ENCODE measurements around the gene NIN.
A peak's percentile ranks its signal among the peaks of the same experiment; 100 is the strongest.
"Not testable (repeated sequence)": the region's sequence is repeated elsewhere in the genome, so short reads cannot be mapped to it uniquely, and the experiment has no call there.

Gene NIN

GRCh38 chr14:50823762-50824636, 7.0 kb downstream of the NIN start:
- Histone ChIP-seq H3K4me3 (ENCODE audit: low read depth, low read length) (no peak overlapping the region), H3K27me3 (replicated peaks) (no peaks in the 10 kb centered on the region), H3K36me3 (replicated peaks) (no peaks in the 10 kb centered on the region), H3K27ac (no peak overlapping the region)
- in situ Hi-C loops (cut with HindIII; ENCODE audit: low pct_ligation_motif_present, low sequenced_read_pairs), result no loop called here
- DNase-seq, result no peak
- TF ChIP-seq CTCF (IDR thresholded peaks at IDR 0.05; ENCODE audit: low read depth, low read length, missing control alignments), result no peak

- peak; percentile 30 for DNase-seq
- no peaks in the 10 kb centered on the region for H3K36me3 ChIP-seq (replicated peaks)
- in situ Hi-C loops (cut with HindIII; ENCODE audit: low pct_ligation_motif_present, low sequenced_read_pairs), result no loop called here
- no peak overlapping the region for H3K4me3 ChIP-seq (ENCODE audit: low read depth, low read length)
- no peaks in the 10 kb centered on the region for H3K27me3 ChIP-seq (replicated peaks)
- no peak for TF ChIP-seq CTCF (IDR thresholded peaks at IDR 0.05; ENCODE audit: low read depth, low read length, missing control alignments)
- no peak overlapping the region for H3K27ac ChIP-seq
Measured at GRCh38 chr14:50823051-50823761, 7.8 kb downstream of the NIN start.

- H3K27ac ChIP-seq, result no peak overlapping the region
- no peak for DNase-seq
- in situ Hi-C loops (cut with HindIII; ENCODE audit: low pct_ligation_motif_present, low sequenced_read_pairs), result no loop called here
- no peak overlapping the region for H3K4me3 ChIP-seq (ENCODE audit: low read depth, low read length)
- no peaks in the 10 kb centered on the region for H3K27me3 ChIP-seq (replicated peaks)
- no peak for TF ChIP-seq CTCF (IDR thresholded peaks at IDR 0.05; ENCODE audit: low read depth, low read length, missing control alignments)
- no peaks in the 10 kb centered on the region for H3K36me3 ChIP-seq (replicated peaks)
Measured at GRCh38 chr14:50822501-50823042, 8.4 kb downstream of the NIN start.

GRCh38 chr14:50821510-50822464, 9.2 kb downstream of the NIN start:
- H3K36me3 ChIP-seq (replicated peaks), result no peaks in the 10 kb centered on the region
- no peak overlapping the region for H3K4me3 ChIP-seq (ENCODE audit: low read depth, low read length)
- DNase-seq, result no peak
- H3K27ac ChIP-seq, result no peak overlapping the region
- in situ Hi-C loops (cut with HindIII; ENCODE audit: low pct_ligation_motif_present, low sequenced_read_pairs), result no loop called here
- no peak for TF ChIP-seq CTCF (IDR thresholded peaks at IDR 0.05; ENCODE audit: low read depth, low read length, missing control alignments)
- H3K27me3 ChIP-seq (replicated peaks), result no peaks in the 10 kb centered on the region

GRCh38 chr14:50820786-50821509, 10.0 kb downstream of the NIN start:
- Histone ChIP-seq H3K36me3 (replicated peaks) (no peaks in the 10 kb centered on the region), H3K4me3 (ENCODE audit: low read depth, low read length) (no peak overlapping the region), H3K27me3 (replicated peaks) (no peaks in the 10 kb centered on the region), H3K27ac (no peak overlapping the region)
- TF ChIP-seq CTCF (IDR thresholded peaks at IDR 0.05; ENCODE audit: low read depth, low read length, missing control alignments), result no peak
- in situ Hi-C loops (cut with HindIII; ENCODE audit: low pct_ligation_motif_present, low sequenced_read_pairs), result no loop called here
- DNase-seq, result no peak

- DNase-seq; H3K27me3 ChIP-seq (replicated peaks); H3K4me3 ChIP-seq (ENCODE audit: low read depth, low read length); in situ Hi-C loops (cut with HindIII; ENCODE audit: low pct_ligation_motif_present, low sequenced_read_pairs); H3K27ac ChIP-seq; H3K36me3 ChIP-seq (replicated peaks): not testable (repeated sequence)
Measured at GRCh38 chr14:50819303-50819702, 11.7 kb downstream of the NIN start.
